GM23248 (cell line): Measurements from ENCODE around the gene TENT5C.

Experiments
- EZH2 ChIP-seq: fragments of 200-600 bp; sonication (generic); IDR thresholded peaks from 2 replicates; pipeline ENCODE4 v1.6.1; 2018; ENCODE audit warnings: antibody characterized with exemption, mild to moderate bottlenecking; ENCODE audit not compliant: insufficient read depth, poor library complexity, severe bottlenecking
- EZH2phosphoT487 ChIP-seq: fragments of 200-600 bp; sonication (generic); IDR thresholded peaks from 2 replicates; pipeline ENCODE4 v1.6.1; 2018; ENCODE audit warnings: antibody characterized with exemption, moderate library complexity, mild to moderate bottlenecking, low read depth; ENCODE audit not compliant: insufficient read depth

DNA sequence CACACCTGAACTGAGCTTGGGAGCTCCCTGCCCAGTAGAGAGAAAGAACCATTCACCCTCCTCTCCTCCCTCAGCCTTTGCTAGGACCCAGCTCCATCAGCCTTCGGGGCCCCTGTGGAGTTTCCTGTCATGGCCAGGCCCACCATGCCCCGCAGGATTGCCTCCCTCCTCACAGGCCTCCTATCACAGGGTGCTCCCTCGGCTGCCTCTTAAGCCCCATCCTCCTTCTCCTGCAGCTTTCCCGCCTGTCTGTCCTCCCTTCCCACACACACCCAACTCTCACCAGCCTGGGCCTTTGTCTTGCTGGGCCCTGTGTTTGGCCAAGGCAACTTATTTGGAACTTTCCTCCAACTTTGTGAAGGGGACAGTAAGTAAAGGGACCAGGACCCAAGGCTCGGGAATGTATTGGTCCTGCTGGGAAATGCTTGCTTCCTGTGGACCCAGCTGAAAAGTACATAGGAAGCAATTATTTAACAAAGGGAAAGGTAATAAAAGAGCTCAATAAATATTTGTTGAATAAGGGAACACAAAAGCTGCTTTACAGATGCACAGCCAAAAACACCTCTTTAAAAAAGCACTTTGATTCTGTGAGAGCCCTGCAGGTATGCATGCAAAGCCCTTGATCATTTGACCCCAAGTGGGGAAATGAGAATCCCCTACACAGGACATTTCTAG lies 31.6 kb upstream of the TENT5C start:
- TF ChIP-seq EZH2 (no peak), EZH2phosphoT487 (no peak)
